HepG2 (cell line): ENCODE data around the gene KCNB1. TPM values are rescaled to one million over a fixed set of nuclear protein-coding genes. Genes with fewer than 3 reads are reported as not detected.

Source experiments
- ATAC-seq: fragments of 200-7000 bp; cut with Tn5 transposase; 3 replicates; pipeline ENCODE4 v1.9.1; 2020; ENCODE audit warnings: mild to moderate bottlenecking, moderate library complexity
- BruUV-seq: library from RNA; stranded (reverse); fragments of 400-500 nt; replicated peaks from 2 replicates; lab custom pipeline; 2021; lab: Mats Ljungman, UMichigan
- CTCF ChIA-PET: fragments of 300-600 bp; formaldehyde crosslinking; extraction: SDS; loops from one replicate; lab custom pipeline; 2021; ENCODE audit warnings: low total read pairs, inconsistent platforms, low intra/inter-chr PET ratio; lab: Yijun Ruan, JAX
- POLR2A ChIA-PET: fragments of 350-600 bp; sonication (Branson Sonifier 250); formaldehyde crosslinking; loops from one replicate; lab custom pipeline; 2020; ENCODE audit warnings: antibody characterized with exemption, inconsistent platforms; lab: Yijun Ruan, JAX
- DNase-seq: peaks from one replicate; pipeline ENCODE4 v3.0.0-alpha.2; 2015; ENCODE audit warnings: low spot score
- FAIRE-seq: peaks from 3 replicates; lab custom pipeline; 2011; peaks lifted over from hg19 to GRCh38; lab: Jason Lieb, UNC
- H2AFZ ChIP-seq: one replicate; pipeline ENCODE4 v1.6.1; 2011; ENCODE audit warnings: low read length, inconsistent platforms
- H3K27ac ChIP-seq: fragments of 300-600 bp; 3 replicates; pipeline ENCODE4 v1.8.0; 2011; ENCODE audit warnings: mixed run types, mild to moderate bottlenecking, mixed read lengths, low read length, inconsistent platforms; ENCODE audit not compliant: insufficient read depth; ENCODE audit errors: extremely low read length
- H3K27me3 ChIP-seq, 2 experiments: fragments of 200-600 bp in 1 of 2; 2 replicates in 1 of 2; 3 replicates in 1 of 2; pipeline versions ENCODE4 v1.6.0 to v1.8.0; 2011; ENCODE audit warnings: low read length in 2 of 2, mild to moderate bottlenecking in 2 of 2, moderate library complexity in 2 of 2, inconsistent platforms in 1 of 2; ENCODE audit not compliant: insufficient read depth in 2 of 2, control insufficient read depth in 1 of 2
- H3K36me3 ChIP-seq, 2 experiments: fragments of 200-600 bp in 1 of 2; replicated peaks in 1 of 2; 2 replicates in 1 of 2; 3 replicates in 1 of 2; pipeline versions ENCODE4 v1.5.1 to v1.8.0; 2011; ENCODE audit warnings: low read length in 2 of 2, inconsistent platforms in 1 of 2; ENCODE audit not compliant: insufficient read depth in 2 of 2, control insufficient read depth in 1 of 2
- H3K4me1 ChIP-seq: 2 replicates; pipeline ENCODE4 v1.5.1; 2012; ENCODE audit warnings: low read length, inconsistent platforms; ENCODE audit not compliant: insufficient read depth
- H3K4me2 ChIP-seq: 2 replicates; pipeline ENCODE4 v1.6.0; 2011; ENCODE audit warnings: low read depth, low read length, inconsistent platforms
- H3K4me3 ChIP-seq, 3 experiments: fragments of 200-600 bp in 1 of 3; sonication (generic), shearing (Covaris generic) in 1 of 3; replicated peaks in 1 of 3; 2 replicates each; pipeline ENCODE4 v1.5.1; 2011 to 2016; ENCODE audit warnings: low read length in 3 of 3, inconsistent platforms in 2 of 3, low read depth in 2 of 3, mild to moderate bottlenecking in 2 of 3, control low read depth in 1 of 3, mixed read lengths in 1 of 3; ENCODE audit not compliant: insufficient read depth in 1 of 3
- H3K79me2 ChIP-seq: one replicate; pipeline ENCODE4 v1.6.1; 2011; ENCODE audit warnings: low read length, inconsistent platforms; ENCODE audit not compliant: insufficient read depth
- H3K9ac ChIP-seq: 2 replicates; pipeline ENCODE4 v1.6.0; 2011; ENCODE audit warnings: mild to moderate bottlenecking, low read depth, low read length, inconsistent platforms; ENCODE audit not compliant: insufficient read depth
- H3K9me3 ChIP-seq: 2 replicates; pipeline ENCODE4 v1.5.1; 2012; ENCODE audit warnings: mild to moderate bottlenecking, low read length
- H4K20me1 ChIP-seq: 2 replicates; pipeline ENCODE4 v1.6.0; 2011; ENCODE audit warnings: inconsistent platforms, mild to moderate bottlenecking, low read length, moderate library complexity; ENCODE audit not compliant: insufficient read depth
- ETV5 ChIP-seq: IDR thresholded peaks from 2 replicates; pipeline ENCODE4 v1.6.1; 2018; ENCODE audit warnings: missing biosample characterization, missing genetic modification reagents, inconsistent platforms, borderline replicate concordance
- IKZF4 ChIP-seq: sonication (generic); formaldehyde crosslinking; IDR thresholded peaks from 2 replicates; pipeline ENCODE4 v1.5.1; 2020; ENCODE audit warnings: borderline replicate concordance, mild to moderate bottlenecking, low read depth, missing genetic modification reagents; ENCODE audit errors: not compliant biosample characterization
- MATR3 ChIP-seq: sonication (generic); formaldehyde crosslinking; IDR thresholded peaks from 2 replicates; pipeline ENCODE4 v1.4.0; 2020; ENCODE audit warnings: missing genetic modification reagents
- MED1 ChIP-seq: sonication (generic); formaldehyde crosslinking; IDR thresholded peaks from 2 replicates; pipeline ENCODE4 v1.4.0; 2020; ENCODE audit warnings: missing genetic modification reagents
- NFE2L2 ChIP-seq: fragments of 150-350 bp; IDR thresholded peaks from 2 replicates; pipeline ENCODE4 v1.6.1; 2014; ENCODE audit warnings: low read length
- NFYC ChIP-seq: IDR thresholded peaks from 2 replicates; pipeline ENCODE4 v1.6.1; 2016; ENCODE audit warnings: missing genetic modification reagents, missing compliant biosample characterization
- PCBP1 ChIP-seq: fragments of 200-400 bp; formaldehyde crosslinking; IDR thresholded peaks from 2 replicates; pipeline ENCODE4 v1.6.1; 2017; ENCODE audit warnings: mild to moderate bottlenecking, low read depth, low read length, borderline replicate concordance
- SRSF4 ChIP-seq: fragments of 200-400 bp; formaldehyde crosslinking; IDR thresholded peaks from one replicate; pipeline ENCODE4 v1.6.1; 2018; ENCODE audit warnings: mild to moderate bottlenecking, low read depth, low read length, moderate library complexity; ENCODE audit not compliant: poor library complexity, severe bottlenecking
- ZNF326 ChIP-seq: sonication (generic); formaldehyde crosslinking; IDR thresholded peaks from 2 replicates; pipeline ENCODE4 v1.4.0; 2020; ENCODE audit warnings: missing genetic modification reagents, borderline replicate concordance
- ZNF775 ChIP-seq: sonication (generic); formaldehyde crosslinking; IDR thresholded peaks from 2 replicates; pipeline ENCODE4 v1.4.0; 2020; ENCODE audit warnings: missing genetic modification reagents, mild to moderate bottlenecking, moderate library complexity, borderline replicate concordance
- ZNF790 ChIP-seq: sonication (generic); formaldehyde crosslinking; IDR thresholded peaks from 2 replicates; pipeline ENCODE4 v1.8.0; 2022; ENCODE audit warnings: missing genetic modification reagents, mild to moderate bottlenecking, borderline replicate concordance
- WGBS: methylation state at CpG from one replicate; pipeline ENCODE4 v1.1.6; 2017; ENCODE audit warnings: low lambda C conversion rate; 5-methylcytosine and 5-hydroxymethylcytosine counted together
- in situ Hi-C: cut with HindIII; loops from 2 replicates; pipeline ENCODE4 v1.10.0; 2017; ENCODE audit warnings: low pct_unique_long_range_greater_than_20kb; ENCODE audit not compliant: extremely low pct_ligation_motif_present
- intact Hi-C: fragments of 100-400 bp; cut with micrococcal nuclease; formaldehyde crosslinking; loops from one replicate; pipeline ENCODE4 v1.10.0; 2022; ENCODE audit not compliant: unreplicated experiment
- polyA plus RNA-seq, 8 experiments: library from polyadenylated mRNA; depleted of rRNA in 3 of 8; stranded (reverse) in 7 of 8; unstranded in 1 of 8; fragments of >200 nt; fragmentation: Illumina TruSeq in 4 of 8; extraction: Trizol in 4 of 8; gene quantifications; 2 replicates each; pipeline versions ENCODE4 v1.2.1 to v1.2.3, GENCODE V29; 2011 to 2016; ENCODE audit warnings: low read depth in 4 of 8, missing spikeins in 1 of 8, mixed read lengths in 1 of 8; ENCODE audit not compliant: insufficient read depth in 1 of 8
- total RNA-seq, 5 experiments: library from RNA; depleted of rRNA; stranded (reverse); fragments of >200 nt; fragmentation: Illumina TruSeq; extraction: Trizol; gene quantifications; 2 replicates each; pipeline ENCODE4 v1.2.3, GENCODE V29; 2016; ENCODE audit warnings: low read depth in 1 of 5
- TF ChIP-seq, protein P1 (sequence below): sonication (generic); formaldehyde crosslinking; IDR thresholded peaks from 2 replicates; pipeline ENCODE4 v1.5.1; 2020; ENCODE audit warnings: missing genetic modification reagents, mild to moderate bottlenecking, borderline replicate concordance
- TF ChIP-seq, protein P2 (sequence below): sonication (generic); formaldehyde crosslinking; IDR thresholded peaks from 2 replicates; pipeline ENCODE4 v1.5.0; 2020; ENCODE audit warnings: mild to moderate bottlenecking, missing genetic modification reagents

KCNB1 gene
- total and polyA plus RNA-seq, 2 of the 13 experiments (the other 11 are each of a cell fraction or from before 2014, with no cell fraction given): 0.02 TPM; not detected in 1

DNA sequence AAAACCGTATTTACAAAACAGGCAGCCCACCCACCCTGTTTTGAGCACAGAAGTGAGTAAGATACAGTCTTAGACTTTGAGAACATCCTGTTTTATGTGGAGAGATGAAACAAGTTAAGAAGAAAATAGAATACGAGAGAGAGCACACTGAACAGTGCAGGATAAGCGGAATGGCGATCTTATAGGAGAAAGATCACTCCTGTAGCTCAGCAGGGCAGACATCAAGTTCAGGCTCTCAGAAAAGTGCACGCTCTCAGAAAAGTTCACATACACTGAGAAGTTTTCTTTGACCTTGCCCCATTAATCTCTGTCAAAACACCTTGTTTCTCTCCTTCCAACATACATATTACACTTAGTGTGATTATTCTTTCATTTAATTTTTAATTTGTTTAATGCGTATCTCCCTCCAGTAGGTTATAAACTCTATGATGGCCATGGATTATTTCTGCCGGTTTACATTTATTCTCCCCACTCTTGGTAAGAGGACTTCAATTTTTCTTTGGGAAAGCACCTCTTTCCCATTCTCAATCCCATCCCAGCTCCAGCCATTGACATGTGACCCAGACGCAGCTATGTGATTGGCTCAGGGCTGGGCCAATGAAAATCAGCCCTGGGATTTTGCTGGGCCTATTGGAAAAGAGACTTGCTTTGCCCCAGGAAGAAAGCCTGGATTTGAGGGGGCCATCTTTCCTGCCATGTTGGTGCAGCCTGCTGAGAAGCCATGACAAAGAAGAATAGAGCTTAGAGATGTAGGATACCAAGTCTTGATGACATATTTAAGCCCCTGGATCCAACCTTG, 16.2 kb downstream of the KCNB1 start:
- FAIRE-seq (no peak), DNase-seq (no peak), ATAC-seq (no peak)
- no peaks in the 10 kb centered on the region for H3K79me2 ChIP-seq
- H3K27ac ChIP-seq: no peak overlapping the region
- CTCF ChIA-PET: no interaction called here
- intact Hi-C loops (no loop called here), in situ Hi-C loops (no loop called here)
- no peak overlapping the region for H2AFZ ChIP-seq
- H3K9ac ChIP-seq: no peak overlapping the region
- H3K4me1 ChIP-seq: no peaks in the 10 kb centered on the region
- peaks cover 5 to 31% of the 10 kb centered on the region in 2 experiments; a peak in 3 of 5 replicates for H3K27me3 ChIP-seq
- 35% methylated on average over 8 of the region's 8 CpGs for WGBS
- H3K36me3 ChIP-seq: no peaks in the 10 kb centered on the region
- POLR2A ChIA-PET: no interaction called here
- TF ChIP-seq ETV5 (CRISPR knock-in tag) (no peak), NFYC (CRISPR knock-in tag) (peak; percentile 44; the same call in 1 of the 2 replicates)
- no peaks in the 10 kb centered on the region for H4K20me1 ChIP-seq
- H3K9me3 ChIP-seq: no peaks in the 10 kb centered on the region
- no peak overlapping the region for H3K4me2 ChIP-seq
- BruUV-seq: no TSS peak
- H3K4me3 ChIP-seq: no peak overlapping the region

GRCh38 chr20:49464556-49464955, 17.9 kb downstream of the KCNB1 start:
- POLR2A ChIA-PET: no interaction called here
- WGBS: 47% methylated on average over 7 of the region's 7 CpGs
- Histone ChIP-seq H3K4me1 (no peaks in the 10 kb centered on the region), H3K36me3 (no peaks in the 10 kb centered on the region), H3K27ac (no peak overlapping the region), H3K9ac (no peak overlapping the region), H3K4me3 (no peak overlapping the region), H3K79me2 (no peaks in the 10 kb centered on the region), H2AFZ (no peak overlapping the region), H3K27me3 (peaks cover 7 to 39% of the 10 kb centered on the region in 2 experiments; a peak in 2 of 5 replicates), H3K9me3 (no peaks in the 10 kb centered on the region), H3K4me2 (no peak overlapping the region), H4K20me1 (no peaks in the 10 kb centered on the region)
- ATAC-seq: peak; percentile 36
- FAIRE-seq: no peak
- DNase-seq: no peak
- in situ Hi-C loops: no loop called here
- no TSS peak for BruUV-seq
- TF ChIP-seq MED1: no peak
- TF ChIP-seq NFE2L2: no peak
- no peak for TF ChIP-seq ZNF326 (CRISPR knock-in tag)
- TF ChIP-seq SRSF4: no peak
- TF ChIP-seq ZNF790 (CRISPR knock-in tag): no peak
- TF ChIP-seq, protein P1, sequence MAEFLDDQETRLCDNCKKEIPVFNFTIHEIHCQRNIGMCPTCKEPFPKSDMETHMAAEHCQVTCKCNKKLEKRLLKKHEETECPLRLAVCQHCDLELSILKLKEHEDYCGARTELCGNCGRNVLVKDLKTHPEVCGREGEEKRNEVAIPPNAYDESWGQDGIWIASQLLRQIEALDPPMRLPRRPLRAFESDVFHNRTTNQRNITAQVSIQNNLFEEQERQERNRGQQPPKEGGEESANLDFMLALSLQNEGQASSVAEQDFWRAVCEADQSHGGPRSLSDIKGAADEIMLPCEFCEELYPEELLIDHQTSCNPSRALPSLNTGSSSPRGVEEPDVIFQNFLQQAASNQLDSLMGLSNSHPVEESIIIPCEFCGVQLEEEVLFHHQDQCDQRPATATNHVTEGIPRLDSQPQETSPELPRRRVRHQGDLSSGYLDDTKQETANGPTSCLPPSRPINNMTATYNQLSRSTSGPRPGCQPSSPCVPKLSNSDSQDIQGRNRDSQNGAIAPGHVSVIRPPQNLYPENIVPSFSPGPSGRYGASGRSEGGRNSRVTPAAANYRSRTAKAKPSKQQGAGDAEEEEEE (CRISPR knock-in tag): no peak
- no peak for TF ChIP-seq ZNF775 (CRISPR knock-in tag)
- no peak for TF ChIP-seq IKZF4 (CRISPR knock-in tag)
- no peak for TF ChIP-seq PCBP1
- TF ChIP-seq, protein P2, sequence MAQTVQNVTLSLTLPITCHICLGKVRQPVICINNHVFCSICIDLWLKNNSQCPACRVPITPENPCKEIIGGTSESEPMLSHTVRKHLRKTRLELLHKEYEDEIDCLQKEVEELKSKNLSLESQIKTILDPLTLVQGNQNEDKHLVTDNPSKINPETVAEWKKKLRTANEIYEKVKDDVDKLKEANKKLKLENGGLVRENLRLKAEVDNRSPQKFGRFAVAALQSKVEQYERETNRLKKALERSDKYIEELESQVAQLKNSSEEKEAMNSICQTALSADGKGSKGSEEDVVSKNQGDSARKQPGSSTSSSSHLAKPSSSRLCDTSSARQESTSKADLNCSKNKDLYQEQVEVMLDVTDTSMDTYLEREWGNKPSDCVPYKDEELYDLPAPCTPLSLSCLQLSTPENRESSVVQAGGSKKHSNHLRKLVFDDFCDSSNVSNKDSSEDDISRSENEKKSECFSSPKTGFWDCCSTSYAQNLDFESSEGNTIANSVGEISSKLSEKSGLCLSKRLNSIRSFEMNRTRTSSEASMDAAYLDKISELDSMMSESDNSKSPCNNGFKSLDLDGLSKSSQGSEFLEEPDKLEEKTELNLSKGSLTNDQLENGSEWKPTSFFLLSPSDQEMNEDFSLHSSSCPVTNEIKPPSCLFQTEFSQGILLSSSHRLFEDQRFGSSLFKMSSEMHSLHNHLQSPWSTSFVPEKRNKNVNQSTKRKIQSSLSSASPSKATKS (CRISPR knock-in tag): no peak
- no peak for TF ChIP-seq MATR3 (CRISPR knock-in tag)
- intact Hi-C loops: no loop called here
- CTCF ChIA-PET: no interaction called here
